HG03432 (cell line): ENCODE data around the gene RNF141.

Experiments
- ATAC-seq: cut with Tn5 transposase; IDR thresholded peaks from one replicate; pipeline ENCODE4 v1.9.1; 2021; ENCODE audit warnings: mild to moderate bottlenecking, moderate library complexity; ENCODE audit not compliant: unreplicated experiment

The RNF141 gene

GRCh38 chr11:10499874-10500601, 40.9 kb downstream of the RNF141 start:
- no peak for ATAC-seq

GRCh38 chr11:10499452-10499851, 41.5 kb downstream of the RNF141 start:
- no peak for ATAC-seq

- ATAC-seq, result no peak
These were observed 42.3 kb downstream of the RNF141 start for GRCh38 chr11:10498426-10499250.

- no peak for ATAC-seq
These were observed 43.0 kb downstream of the RNF141 start for GRCh38 chr11:10498022-10498400.

- no peak for ATAC-seq
These were observed 43.5 kb downstream of the RNF141 start for GRCh38 chr11:10497371-10498021.

GRCh38 chr11:10496296-10496936, 44.6 kb downstream of the RNF141 start:
- ATAC-seq, result no peak

GRCh38 chr11:10495464-10495786, 45.6 kb downstream of the RNF141 start:
- no peak for ATAC-seq

- no peak for ATAC-seq
These were observed 46.1 kb downstream of the RNF141 start for GRCh38 chr11:10494636-10495463.

GRCh38 chr11:10493041-10493663, 47.8 kb downstream of the RNF141 start:
- no peak for ATAC-seq

- ATAC-seq, result no peak
These were observed 48.9 kb downstream of the RNF141 start for GRCh38 chr11:10492084-10492483.

GRCh38 chr11:10490398-10491241, 50.4 kb downstream of the RNF141 start:
- no peak for ATAC-seq

GRCh38 chr11:10490032-10490397, 51.0 kb downstream of the RNF141 start:
- no peak for ATAC-seq

- ATAC-seq, result peak; percentile 57
These were observed 51.9 kb downstream of the RNF141 start for GRCh38 chr11:10488934-10489691.

GRCh38 chr11:10488121-10488933, 52.7 kb downstream of the RNF141 start:
- ATAC-seq, result peak; percentile 36

- ATAC-seq, result no peak
These were observed 53.9 kb downstream of the RNF141 start for GRCh38 chr11:10487002-10487647.

GRCh38 chr11:10486161-10486840, 54.7 kb downstream of the RNF141 start:
- ATAC-seq, result no peak

- ATAC-seq, result no peak
These were observed 55.3 kb downstream of the RNF141 start for GRCh38 chr11:10485646-10486045.
